Measurements from ENCODE around the gene FTO. TPM values are rescaled to one million over a fixed set of nuclear protein-coding genes. Genes with fewer than 3 reads are reported as not detected.

FTO gene
- total RNA-seq, 4 donors from 2014 or later, result 98.1 to 127 (median 109) TPM

DNA sequence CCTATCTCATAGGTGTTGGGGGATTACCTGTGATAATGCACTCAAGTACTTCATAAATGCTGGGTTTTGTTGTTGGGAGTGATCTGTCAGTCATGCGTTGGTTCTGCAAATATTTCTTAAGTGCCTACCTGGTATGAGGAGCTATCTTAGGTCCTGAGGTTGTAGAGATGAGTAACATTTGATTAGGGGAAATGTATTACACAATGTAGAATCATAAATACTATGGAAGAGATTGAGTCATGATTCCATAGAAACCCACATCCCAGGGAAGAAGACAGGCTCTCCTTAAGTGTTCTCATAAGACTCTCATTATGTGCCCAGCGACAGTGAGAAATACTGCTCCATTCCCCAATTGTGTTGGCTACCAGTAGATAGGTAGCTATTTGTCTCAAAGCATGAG lies 240.1 kb downstream of the FTO start:
- no peaks in the 10 kb centered on the region for H3K9me3 ChIP-seq
- H3K4me3 ChIP-seq, result no peak overlapping the region
- peaks cover 0 to 28% (median 0%) of the 10 kb centered on the region in 3 donors for H3K36me3 ChIP-seq
- no peaks in the 10 kb centered on the region for H3K27me3 ChIP-seq
- TF ChIP-seq, protein P1, sequence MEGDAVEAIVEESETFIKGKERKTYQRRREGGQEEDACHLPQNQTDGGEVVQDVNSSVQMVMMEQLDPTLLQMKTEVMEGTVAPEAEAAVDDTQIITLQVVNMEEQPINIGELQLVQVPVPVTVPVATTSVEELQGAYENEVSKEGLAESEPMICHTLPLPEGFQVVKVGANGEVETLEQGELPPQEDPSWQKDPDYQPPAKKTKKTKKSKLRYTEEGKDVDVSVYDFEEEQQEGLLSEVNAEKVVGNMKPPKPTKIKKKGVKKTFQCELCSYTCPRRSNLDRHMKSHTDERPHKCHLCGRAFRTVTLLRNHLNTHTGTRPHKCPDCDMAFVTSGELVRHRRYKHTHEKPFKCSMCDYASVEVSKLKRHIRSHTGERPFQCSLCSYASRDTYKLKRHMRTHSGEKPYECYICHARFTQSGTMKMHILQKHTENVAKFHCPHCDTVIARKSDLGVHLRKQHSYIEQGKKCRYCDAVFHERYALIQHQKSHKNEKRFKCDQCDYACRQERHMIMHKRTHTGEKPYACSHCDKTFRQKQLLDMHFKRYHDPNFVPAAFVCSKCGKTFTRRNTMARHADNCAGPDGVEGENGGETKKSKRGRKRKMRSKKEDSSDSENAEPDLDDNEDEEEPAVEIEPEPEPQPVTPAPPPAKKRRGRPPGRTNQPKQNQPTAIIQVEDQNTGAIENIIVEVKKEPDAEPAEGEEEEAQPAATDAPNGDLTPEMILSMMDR (IDR thresholded peaks at IDR 0.05), result no peak
- no peak for TF ChIP-seq POLR2A (IDR thresholded peaks at IDR 0.05)
- TF ChIP-seq EP300 (IDR thresholded peaks at IDR 0.05), result no peak
- H3K27ac ChIP-seq, result no peak overlapping the region
- WGBS, 2 donors, result 96 to 100% methylated on average over 2 of the region's 2 CpGs
- DNase-seq (ENCODE audit: low spot score in 2 of 2), result no peak
- no peaks in the 10 kb centered on the region for H3K4me1 ChIP-seq

DNA sequence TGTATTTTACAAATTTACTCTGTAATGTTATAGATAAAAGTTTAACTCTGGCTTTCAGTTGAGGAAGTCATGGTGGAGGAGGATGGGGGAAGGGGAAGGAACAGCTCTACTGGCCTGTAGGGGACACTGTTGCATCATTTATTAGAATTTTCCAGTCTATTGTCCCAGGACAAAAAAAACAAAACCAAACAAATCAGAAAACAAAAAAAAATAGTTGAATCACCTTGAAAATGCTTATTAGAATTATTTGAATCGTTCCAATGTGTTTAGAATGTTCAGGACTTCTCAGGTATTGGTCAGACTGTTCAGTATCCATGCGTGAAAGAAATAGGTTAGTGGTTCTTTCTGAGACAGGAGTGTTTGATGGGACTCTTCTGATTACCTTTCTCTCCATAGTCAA lies 242.0 kb downstream of the FTO start:
- no peak overlapping the region for H3K27ac ChIP-seq

DNA sequence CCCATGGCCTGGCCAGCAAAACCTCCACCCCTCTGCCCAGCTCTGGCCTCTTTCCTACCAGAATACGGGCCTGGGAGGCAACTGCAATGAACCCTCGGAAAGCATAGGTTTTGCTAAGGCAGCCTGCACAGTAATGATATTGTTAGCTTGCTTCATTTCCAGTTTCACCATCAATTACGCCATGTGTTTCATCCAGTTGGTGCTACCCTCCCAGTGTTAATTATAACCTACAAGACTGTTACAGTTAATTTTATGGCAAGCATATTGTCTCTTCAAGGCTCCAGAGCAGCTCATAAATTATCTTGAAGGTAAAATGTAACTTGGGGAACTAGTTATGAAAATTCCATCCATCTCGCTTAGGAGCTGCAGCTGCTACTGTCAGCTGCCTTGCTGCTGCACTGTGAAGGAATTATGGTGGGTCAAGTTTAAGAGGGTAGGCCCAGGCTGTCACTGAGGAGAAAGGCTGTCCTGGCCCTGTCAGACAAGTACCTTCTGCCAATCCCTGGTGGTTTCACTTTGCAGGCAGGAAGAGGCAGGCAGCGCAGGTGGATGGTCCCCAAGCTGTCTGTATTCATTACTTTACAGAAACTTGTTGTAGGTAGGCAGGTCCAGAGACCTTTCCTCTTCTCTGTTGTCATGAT lies 242.9 kb downstream of the FTO start:
- Histone ChIP-seq H3K36me3 (peaks cover 0 to 5% (median 0%) of the 10 kb centered on the region in 3 donors), H3K27me3 (no peaks in the 10 kb centered on the region), H3K4me3 (no peak overlapping the region), H3K9me3 (no peaks in the 10 kb centered on the region), H3K4me1 (peaks cover 0 to 2% (median 0%) of the 10 kb centered on the region in 4 donors), H3K27ac (no peak overlapping the region)
- DNase-seq (ENCODE audit: low spot score in 2 of 2), result no peak
- TF ChIP-seq EP300 (IDR thresholded peaks at IDR 0.05), result no peak
- TF ChIP-seq, protein P1 (IDR thresholded peaks at IDR 0.05), result no peak
- TF ChIP-seq POLR2A (IDR thresholded peaks at IDR 0.05), result no peak
- WGBS, 2 donors, result 93 to 97% methylated on average over 5 of the region's 5 CpGs

More for the DNA sequence above, 242.0 kb downstream of the FTO start:
- Histone ChIP-seq H3K27me3 (no peaks in the 10 kb centered on the region), H3K9me3 (no peaks in the 10 kb centered on the region), H3K4me3 (no peak overlapping the region), H3K4me1 (no peaks in the 10 kb centered on the region), H3K36me3 (peaks cover 0 to 14% (median 0%) of the 10 kb centered on the region in 3 donors)
- WGBS, 2 donors, result 64 to 65% methylated on average over 2 of the region's 2 CpGs
- DNase-seq (ENCODE audit: low spot score in 2 of 2), result no peak
- TF ChIP-seq POLR2A (IDR thresholded peaks at IDR 0.05), result no peak
- TF ChIP-seq, protein P1 (IDR thresholded peaks at IDR 0.05), result peak in 3 of 5 experiments; percentile 23 to 29 (median 26)

DNA sequence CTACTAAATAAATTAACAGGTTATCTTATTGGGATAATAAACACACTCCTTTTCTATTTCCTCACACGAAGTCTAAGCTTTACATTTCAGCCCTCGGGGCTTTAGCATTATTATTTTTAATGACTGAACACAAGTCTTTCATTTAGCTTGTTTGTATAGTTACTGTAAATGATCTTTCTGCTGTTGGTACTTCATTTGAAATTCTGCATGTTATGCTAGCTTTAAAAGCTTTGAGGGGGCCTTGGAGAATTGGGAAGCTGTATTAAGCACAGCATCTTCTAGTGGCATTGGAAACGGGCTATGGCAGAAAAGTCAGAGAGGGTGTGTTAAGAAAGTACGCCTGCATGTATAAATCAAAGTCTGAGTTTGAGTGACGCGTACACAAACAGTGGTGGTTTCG lies 243.7 kb downstream of the FTO start:
- peaks cover 0 to 10% (median 0%) of the 10 kb centered on the region in 4 donors for H3K4me1 ChIP-seq
- TF ChIP-seq EP300 (IDR thresholded peaks at IDR 0.05) (no peak), POLR2A (IDR thresholded peaks at IDR 0.05) (no peak)
- TF ChIP-seq, protein P1 (IDR thresholded peaks at IDR 0.05), result no peak

DNA sequence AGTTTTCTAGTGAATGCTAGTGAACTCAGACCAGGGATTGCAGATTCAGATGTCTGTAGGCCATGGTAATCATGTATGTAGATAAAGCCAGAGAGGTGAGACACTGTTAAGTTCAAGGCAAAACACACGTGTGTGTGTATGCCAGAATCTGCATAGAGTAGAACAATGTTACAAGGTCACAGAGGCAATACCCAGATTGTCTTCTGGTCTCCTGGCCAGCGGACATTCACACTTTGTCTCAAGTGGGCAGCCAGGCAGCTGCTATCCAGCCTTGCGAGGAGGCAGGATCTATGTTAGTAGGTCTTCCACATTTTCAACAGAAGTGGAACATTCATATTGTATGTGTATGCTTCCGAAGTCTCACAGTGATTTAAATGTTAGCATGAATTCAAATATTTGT lies 244.4 kb downstream of the FTO start:
- H3K27ac ChIP-seq, result no peak overlapping the region
- H3K4me1 ChIP-seq, result peaks cover 0 to 11% (median 0%) of the 10 kb centered on the region in 4 donors
- H3K36me3 ChIP-seq, result no peaks in the 10 kb centered on the region
- no peaks in the 10 kb centered on the region for H3K27me3 ChIP-seq
- H3K9me3 ChIP-seq, result no peaks in the 10 kb centered on the region
- DNase-seq (ENCODE audit: low spot score in 2 of 2), result no peak
- 87 to 88% methylated on average over 4 of the region's 4 CpGs for WGBS, 2 donors
- TF ChIP-seq, protein P1 (IDR thresholded peaks at IDR 0.05), result no peak
- TF ChIP-seq EP300 (IDR thresholded peaks at IDR 0.05), result no peak
- no peak overlapping the region for H3K4me3 ChIP-seq

More for the DNA sequence above, 243.7 kb downstream of the FTO start:
- no peaks in the 10 kb centered on the region for H3K36me3 ChIP-seq
- no peaks in the 10 kb centered on the region for H3K9me3 ChIP-seq
- H3K27ac ChIP-seq, result no peak overlapping the region
- 91% methylated on average over 7 of the region's 7 CpGs for WGBS, 2 donors
- no peak for DNase-seq (ENCODE audit: low spot score in 2 of 2)
- no peak overlapping the region for H3K4me3 ChIP-seq
- no peaks in the 10 kb centered on the region for H3K27me3 ChIP-seq

Measured in tibial nerve (tissue), 4 donors.